ENCODE measurements around the gene ASAP2. TPM values are rescaled to one million over a fixed set of nuclear protein-coding genes. Genes with fewer than 3 reads are reported as not detected.

ASAP2 gene
- total and polyA plus RNA-seq, 9 of the 15 experiments (the other 6 are each of a cell fraction or from before 2014, with no cell fraction given), result 0.06 to 4.3 (median 3.1) TPM

DNA sequence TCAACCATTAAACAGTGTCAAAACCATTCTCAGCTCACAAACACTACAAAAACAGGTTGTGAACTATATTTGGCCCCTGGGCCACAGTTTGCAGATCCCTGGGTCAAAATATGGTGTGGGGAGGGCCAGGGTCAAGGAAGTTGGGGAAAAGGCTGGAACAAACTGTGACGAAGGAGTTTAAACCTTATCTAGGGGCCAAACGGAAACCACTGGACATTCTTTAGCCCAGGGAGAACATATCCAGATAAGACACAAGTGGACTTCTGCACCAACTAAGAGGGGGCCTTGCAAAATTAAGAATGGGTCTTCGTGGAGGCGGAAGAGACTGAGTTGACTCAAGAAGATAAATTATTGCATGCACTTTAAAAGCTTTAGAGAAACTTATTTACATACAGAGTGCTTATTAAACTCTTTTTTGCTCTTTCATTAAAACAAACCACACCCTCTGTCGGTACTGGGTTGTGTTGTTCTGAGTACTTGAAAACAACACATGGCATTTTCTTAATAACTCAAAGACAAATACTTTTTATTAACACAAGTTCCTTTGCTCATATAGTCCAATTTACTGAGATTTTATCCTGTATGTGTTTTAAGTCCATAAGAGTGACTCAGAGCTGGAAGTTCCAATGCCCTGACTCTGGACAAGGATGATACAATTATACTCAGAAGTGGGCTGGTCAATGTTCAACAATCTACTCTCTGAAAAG, 5.3 kb upstream of the ASAP2 start (continued):
- TF ChIP-seq RERE (CRISPR knock-in tag; IDR thresholded peaks at IDR 0.05; ENCODE audit: borderline replicate concordance) (no peak), PPARD (CRISPR knock-in tag; IDR thresholded peaks at IDR 0.05) (no peak), BRF1 (IDR thresholded peaks at IDR 0.05; ENCODE audit: borderline replicate concordance, extremely low read depth, insufficient read length) (no peak), GTF2E2 (tag; IDR thresholded peaks at IDR 0.05) (no peak), ESRRB (CRISPR knock-in tag; IDR thresholded peaks at IDR 0.05; ENCODE audit: borderline replicate concordance) (no peak), HDAC3 (IDR thresholded peaks at IDR 0.05; ENCODE audit: borderline replicate concordance, partially characterized antibody) (no peak), KLF13 (tag; IDR thresholded peaks at IDR 0.05; ENCODE audit: borderline replicate concordance, low read depth) (no peak), BDP1 (IDR thresholded peaks at IDR 0.05; ENCODE audit: insufficient read depth, insufficient read length) (no peak), PYGO2 (tag; IDR thresholded peaks at IDR 0.05) (no peak), PRPF4 (IDR thresholded peaks at IDR 0.05; ENCODE audit: insufficient read depth, low read depth, low read length, poor library complexity, severe bottlenecking) (no peak), BRD4 (IDR thresholded peaks at IDR 0.05) (no peak), MYC (IDR thresholded peaks at IDR 0.05; ENCODE audit: low read depth, low read length) (no peak), MYC (CRISPR knock-in tag; IDR thresholded peaks at IDR 0.05; ENCODE audit: borderline replicate concordance, low read depth) (no peak), MED1 (CRISPR knock-in tag; IDR thresholded peaks at IDR 0.05; ENCODE audit: borderline replicate concordance) (no peak), CHD1 (IDR thresholded peaks at IDR 0.05; ENCODE audit: low read length) (no peak), RBM34 (IDR thresholded peaks at IDR 0.05; ENCODE audit: borderline replicate concordance, insufficient read depth, low read length) (no peak), MEF2A (IDR thresholded peaks at IDR 0.05; ENCODE audit: control insufficient read depth, low read depth, low read length) (no peak)
- TF ChIP-seq, protein P1, sequence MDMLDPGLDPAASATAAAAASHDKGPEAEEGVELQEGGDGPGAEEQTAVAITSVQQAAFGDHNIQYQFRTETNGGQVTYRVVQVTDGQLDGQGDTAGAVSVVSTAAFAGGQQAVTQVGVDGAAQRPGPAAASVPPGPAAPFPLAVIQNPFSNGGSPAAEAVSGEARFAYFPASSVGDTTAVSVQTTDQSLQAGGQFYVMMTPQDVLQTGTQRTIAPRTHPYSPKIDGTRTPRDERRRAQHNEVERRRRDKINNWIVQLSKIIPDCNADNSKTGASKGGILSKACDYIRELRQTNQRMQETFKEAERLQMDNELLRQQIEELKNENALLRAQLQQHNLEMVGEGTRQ (CRISPR knock-in tag; IDR thresholded peaks at IDR 0.05), result no peak
- TF ChIP-seq, protein P2, sequence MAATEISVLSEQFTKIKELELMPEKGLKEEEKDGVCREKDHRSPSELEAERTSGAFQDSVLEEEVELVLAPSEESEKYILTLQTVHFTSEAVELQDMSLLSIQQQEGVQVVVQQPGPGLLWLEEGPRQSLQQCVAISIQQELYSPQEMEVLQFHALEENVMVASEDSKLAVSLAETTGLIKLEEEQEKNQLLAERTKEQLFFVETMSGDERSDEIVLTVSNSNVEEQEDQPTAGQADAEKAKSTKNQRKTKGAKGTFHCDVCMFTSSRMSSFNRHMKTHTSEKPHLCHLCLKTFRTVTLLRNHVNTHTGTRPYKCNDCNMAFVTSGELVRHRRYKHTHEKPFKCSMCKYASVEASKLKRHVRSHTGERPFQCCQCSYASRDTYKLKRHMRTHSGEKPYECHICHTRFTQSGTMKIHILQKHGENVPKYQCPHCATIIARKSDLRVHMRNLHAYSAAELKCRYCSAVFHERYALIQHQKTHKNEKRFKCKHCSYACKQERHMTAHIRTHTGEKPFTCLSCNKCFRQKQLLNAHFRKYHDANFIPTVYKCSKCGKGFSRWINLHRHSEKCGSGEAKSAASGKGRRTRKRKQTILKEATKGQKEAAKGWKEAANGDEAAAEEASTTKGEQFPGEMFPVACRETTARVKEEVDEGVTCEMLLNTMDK (IDR thresholded peaks at IDR 0.05; ENCODE audit: borderline replicate concordance, insufficient read depth, low read depth, low read length, poor library complexity, severe bottlenecking), result no peak
